ENCODE data around the gene SYNRG. TPM values are rescaled to one million over a fixed set of nuclear protein-coding genes. Genes with fewer than 3 reads are reported as not detected.

The SYNRG gene
- polyA plus RNA-seq, 1 donor (not counting 4 experiments of a cell fraction or from before 2014, with no cell fraction given): 9.2 TPM

DNA sequence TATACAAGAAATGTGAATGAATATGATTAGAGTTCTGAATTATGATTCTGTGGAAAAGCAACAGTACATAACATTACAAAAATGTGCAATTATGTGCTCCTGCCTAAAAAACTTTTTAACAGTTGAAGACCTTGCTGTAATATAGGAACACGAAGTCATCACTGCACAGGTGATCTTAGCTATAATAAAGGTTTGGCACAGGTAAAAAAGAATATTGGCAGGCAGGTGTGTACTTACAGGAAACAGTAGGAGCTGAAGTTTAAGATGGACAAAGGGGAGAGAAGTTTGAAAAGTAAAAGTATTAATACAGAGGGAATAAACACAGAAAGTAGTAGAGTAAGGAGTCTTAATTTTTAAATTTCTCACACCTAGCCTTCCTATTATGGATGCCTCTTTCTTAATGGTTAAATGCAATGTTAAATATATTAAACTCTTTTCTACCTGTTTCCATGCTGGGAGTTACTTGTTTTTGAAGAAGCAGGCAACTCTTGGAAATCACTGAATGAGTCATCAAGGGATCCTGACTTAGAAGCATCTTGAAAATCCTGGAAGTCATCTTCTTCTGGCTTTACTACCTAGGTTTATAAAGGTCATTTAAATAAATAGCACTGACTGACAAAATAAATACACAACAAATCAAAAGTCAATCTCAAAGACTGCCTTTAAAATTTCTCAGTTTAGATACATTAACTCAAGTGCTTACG is 40.7 kb downstream of the SYNRG start:
- H3K36me3 ChIP-seq (ENCODE audit: control insufficient read depth in 2 of 2, extremely low read depth in 1 of 2, insufficient read depth in 2 of 2, low read length in 2 of 2): peaks cover 7 to 15% of the 10 kb centered on the region in 2 experiments
- no peak overlapping the region for H2AFZ ChIP-seq (ENCODE audit: control insufficient read depth, low read length)
- H3K9ac ChIP-seq (ENCODE audit: control insufficient read depth, extremely low read depth, insufficient read depth, low read length): no peak overlapping the region
- H3K79me2 ChIP-seq (ENCODE audit: control insufficient read depth, insufficient read depth, low read length): no peaks in the 10 kb centered on the region
- H3K4me3 ChIP-seq (ENCODE audit: control insufficient read depth in 2 of 3, extremely low read depth in 1 of 3, insufficient read depth in 2 of 3, low read depth in 1 of 3, low read length in 3 of 3): no peak overlapping the region
- TF ChIP-seq, protein P1, sequence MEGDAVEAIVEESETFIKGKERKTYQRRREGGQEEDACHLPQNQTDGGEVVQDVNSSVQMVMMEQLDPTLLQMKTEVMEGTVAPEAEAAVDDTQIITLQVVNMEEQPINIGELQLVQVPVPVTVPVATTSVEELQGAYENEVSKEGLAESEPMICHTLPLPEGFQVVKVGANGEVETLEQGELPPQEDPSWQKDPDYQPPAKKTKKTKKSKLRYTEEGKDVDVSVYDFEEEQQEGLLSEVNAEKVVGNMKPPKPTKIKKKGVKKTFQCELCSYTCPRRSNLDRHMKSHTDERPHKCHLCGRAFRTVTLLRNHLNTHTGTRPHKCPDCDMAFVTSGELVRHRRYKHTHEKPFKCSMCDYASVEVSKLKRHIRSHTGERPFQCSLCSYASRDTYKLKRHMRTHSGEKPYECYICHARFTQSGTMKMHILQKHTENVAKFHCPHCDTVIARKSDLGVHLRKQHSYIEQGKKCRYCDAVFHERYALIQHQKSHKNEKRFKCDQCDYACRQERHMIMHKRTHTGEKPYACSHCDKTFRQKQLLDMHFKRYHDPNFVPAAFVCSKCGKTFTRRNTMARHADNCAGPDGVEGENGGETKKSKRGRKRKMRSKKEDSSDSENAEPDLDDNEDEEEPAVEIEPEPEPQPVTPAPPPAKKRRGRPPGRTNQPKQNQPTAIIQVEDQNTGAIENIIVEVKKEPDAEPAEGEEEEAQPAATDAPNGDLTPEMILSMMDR (optimal IDR thresholded peaks at IDR 0.05 in 1 of 3, IDR thresholded peaks at IDR 0.05 in 1 of 3, conservative IDR thresholded peaks at IDR 0.05 in 1 of 3; ENCODE audit: extremely low read depth in 1 of 3, insufficient read depth in 2 of 3, low read length in 3 of 3): no peak
- no peak for TF ChIP-seq EZH2 (IDR thresholded peaks at IDR 0.05; ENCODE audit: low read length)
- no peak overlapping the region for H3K4me2 ChIP-seq (ENCODE audit: control insufficient read depth, extremely low read depth, insufficient read depth, low read depth, low read length)
- H4K20me1 ChIP-seq (ENCODE audit: control insufficient read depth, extremely low read depth, insufficient read depth, low read length): no peaks in the 10 kb centered on the region
- no peaks in the 10 kb centered on the region for H3K4me1 ChIP-seq (ENCODE audit: control insufficient read depth, extremely low read depth, insufficient read depth, low read length)
- FAIRE-seq: no peak
- dilution Hi-C loops (cut with MboI; ENCODE audit: extremely low pct_ligation_motif_present, low sequenced_read_pairs): no loop called here
- no peaks in the 10 kb centered on the region for H3K9me1 ChIP-seq (ENCODE audit: control insufficient read depth, extremely low read depth, insufficient read depth, low read length)
- no peaks in the 10 kb centered on the region for H3K27me3 ChIP-seq (ENCODE audit: control insufficient read depth, extremely low read depth, insufficient read depth, low read length)
- no peak overlapping the region for H3K27ac ChIP-seq (ENCODE audit: control insufficient read depth, insufficient read depth, low read length)
- no peaks in the 10 kb centered on the region for H3K9me3 ChIP-seq (ENCODE audit: control insufficient read depth, low read depth, low read length)
- DNase-seq (ENCODE audit: low read depth, low spot score): no peak

DNA sequence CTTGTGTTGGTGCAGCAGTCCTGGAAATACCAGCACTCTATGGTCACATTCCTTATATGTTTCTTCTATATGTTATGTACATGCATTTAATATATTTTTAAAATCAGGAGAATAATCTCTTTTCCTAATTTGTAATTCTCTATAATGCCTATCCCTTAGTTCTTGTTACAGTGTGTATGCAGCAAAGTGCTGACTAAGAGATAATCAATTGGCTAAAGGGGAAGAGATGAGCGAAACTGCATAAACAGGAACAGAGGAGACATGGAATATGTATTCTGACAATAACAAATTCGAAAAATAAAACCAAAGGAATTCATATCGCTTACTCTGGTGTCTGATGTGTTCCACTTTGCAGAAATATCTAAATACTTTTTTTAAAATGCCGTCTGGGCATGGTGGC is 41.7 kb downstream of the SYNRG start:
- Histone ChIP-seq H3K4me3 (ENCODE audit: control insufficient read depth in 2 of 3, extremely low read depth in 1 of 3, insufficient read depth in 2 of 3, low read depth in 1 of 3, low read length in 3 of 3) (no peak overlapping the region), H3K9me1 (ENCODE audit: control insufficient read depth, extremely low read depth, insufficient read depth, low read length) (no peaks in the 10 kb centered on the region), H3K9me3 (ENCODE audit: control insufficient read depth, low read depth, low read length) (no peaks in the 10 kb centered on the region), H3K4me2 (ENCODE audit: control insufficient read depth, extremely low read depth, insufficient read depth, low read depth, low read length) (no peak overlapping the region), H3K36me3 (ENCODE audit: control insufficient read depth in 2 of 2, extremely low read depth in 1 of 2, insufficient read depth in 2 of 2, low read length in 2 of 2) (peaks cover 7 to 15% of the 10 kb centered on the region in 2 experiments), H4K20me1 (ENCODE audit: control insufficient read depth, extremely low read depth, insufficient read depth, low read length) (no peaks in the 10 kb centered on the region), H3K79me2 (ENCODE audit: control insufficient read depth, insufficient read depth, low read length) (no peaks in the 10 kb centered on the region), H3K27ac (ENCODE audit: control insufficient read depth, insufficient read depth, low read length) (no peak overlapping the region), H3K9ac (ENCODE audit: control insufficient read depth, extremely low read depth, insufficient read depth, low read length) (no peak overlapping the region), H2AFZ (ENCODE audit: control insufficient read depth, low read length) (no peak overlapping the region), H3K27me3 (ENCODE audit: control insufficient read depth, extremely low read depth, insufficient read depth, low read length) (no peaks in the 10 kb centered on the region), H3K4me1 (ENCODE audit: control insufficient read depth, extremely low read depth, insufficient read depth, low read length) (no peaks in the 10 kb centered on the region)
- TF ChIP-seq EZH2 (IDR thresholded peaks at IDR 0.05; ENCODE audit: low read length): no peak
- TF ChIP-seq, protein P1 (optimal IDR thresholded peaks at IDR 0.05 in 1 of 3, IDR thresholded peaks at IDR 0.05 in 1 of 3, conservative IDR thresholded peaks at IDR 0.05 in 1 of 3; ENCODE audit: extremely low read depth in 1 of 3, insufficient read depth in 2 of 3, low read length in 3 of 3): no peak
- dilution Hi-C loops (cut with MboI; ENCODE audit: extremely low pct_ligation_motif_present, low sequenced_read_pairs): no loop called here
- FAIRE-seq (no peak), DNase-seq (ENCODE audit: low read depth, low spot score) (no peak)
